Measurements from ENCODE around the gene ACR. TPM values are rescaled to one million over a fixed set of nuclear protein-coding genes. Genes with fewer than 3 reads are reported as not detected.

Gene ACR
- polyA plus RNA-seq, 1 of the 3 experiments (the other 2 are of a cell fraction) = 0.15 TPM

DNA sequence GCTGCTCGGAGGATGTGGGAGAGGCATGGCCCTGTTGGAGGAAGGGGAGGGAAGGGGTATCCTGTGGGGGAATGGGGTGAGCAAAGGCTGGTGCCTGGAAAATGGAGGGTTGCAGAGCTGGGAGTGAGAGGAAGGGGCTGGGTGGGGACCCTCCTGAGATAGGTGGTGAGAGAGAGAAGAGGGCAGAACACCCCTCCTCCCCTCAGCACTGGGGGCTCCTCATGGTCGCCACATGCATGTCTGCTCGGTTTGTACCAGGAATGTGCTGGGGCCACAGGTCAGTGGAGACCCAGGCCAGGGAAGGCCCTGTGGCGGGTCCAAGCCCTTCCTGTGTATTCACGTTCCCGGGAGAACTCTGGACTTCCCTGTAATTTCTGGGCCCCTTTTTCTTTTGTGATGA, 27.8 kb upstream of the ACR start:
- CTCF ChIA-PET = no interaction called here
- DNase-seq = no peak

DNA sequence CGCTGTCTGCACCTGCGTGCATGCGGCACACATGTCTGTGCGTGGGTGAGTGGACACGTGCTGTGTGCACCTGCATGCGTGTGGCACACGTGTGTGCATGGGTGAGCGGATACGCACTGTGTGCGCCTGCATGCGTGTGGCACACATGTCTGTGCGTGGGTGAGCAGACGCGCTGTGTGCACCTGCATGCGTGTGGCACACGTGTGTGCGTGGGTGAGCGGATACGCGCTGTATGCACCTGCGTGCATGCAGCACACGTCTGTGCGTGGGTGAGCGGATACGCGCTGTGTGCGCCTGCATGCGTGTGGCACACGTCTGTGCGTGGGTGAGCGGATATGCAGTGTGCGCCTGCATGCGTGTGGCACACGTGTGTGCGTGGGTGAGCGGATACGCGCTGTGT, 27.1 kb upstream of the ACR start:
- CTCF ChIA-PET = no interaction called here
- POLR2A ChIA-PET = no interaction called here
- Histone ChIP-seq H3K9me3 (no peaks in the 10 kb centered on the region), H3K79me2 (ENCODE audit: insufficient read depth) (no peaks in the 10 kb centered on the region), H3F3A (replicated peaks; ENCODE audit: insufficient read depth) (peaks cover 5% of the 10 kb centered on the region), H3K4me1 (ENCODE audit: control insufficient read depth in 1 of 2, insufficient read depth in 2 of 2, low read depth in 1 of 2, low read length in 1 of 2) (no peaks in the 10 kb centered on the region), H3K9ac (no peak overlapping the region), H3K4me2 (no peak overlapping the region), H3K4me3 (ENCODE audit: low read depth in 2 of 2, low read length in 1 of 2) (no peak overlapping the region), H3K27me3 (ENCODE audit: insufficient read depth) (no peaks in the 10 kb centered on the region), H3K9me2 (no peaks in the 10 kb centered on the region), H3K27ac (ENCODE audit: low read depth in 2 of 2, low read length in 1 of 2) (no peak overlapping the region), H3K36me3 (replicated peaks in 1 of 2; ENCODE audit: control insufficient read depth in 1 of 2, insufficient read depth in 2 of 2, low read length in 1 of 2) (no peaks in the 10 kb centered on the region), H2AFZ (ENCODE audit: low read depth) (no peak overlapping the region), H4K20me1 (ENCODE audit: insufficient read depth) (no peaks in the 10 kb centered on the region)
- WGBS (ENCODE audit: low lambda C conversion rate) = 95% methylated on average over 38 of the region's 38 CpGs
- DNase-seq = no peak
- TF ChIP-seq GABPA (IDR thresholded peaks at IDR 0.05; ENCODE audit: low read depth) (no peak), EZH2phosphoT487 (IDR thresholded peaks at IDR 0.05; ENCODE audit: borderline replicate concordance, low read depth) (no peak), RFX5 (IDR thresholded peaks at IDR 0.05; ENCODE audit: low read length) (no peak), TAF1 (IDR thresholded peaks at IDR 0.05; ENCODE audit: borderline replicate concordance, low read depth, low read length) (no peak), JUND (IDR thresholded peaks at IDR 0.05) (no peak), NRF1 (IDR thresholded peaks at IDR 0.05; ENCODE audit: low read depth, low read length) (no peak), GATA2 (CRISPR knock-in tag; IDR thresholded peaks at IDR 0.05) (no peak), NFIC (IDR thresholded peaks at IDR 0.05; ENCODE audit: borderline replicate concordance) (no peak), ELF1 (IDR thresholded peaks at IDR 0.05) (no peak), SMC3 (IDR thresholded peaks at IDR 0.05; ENCODE audit: low read depth, low read length) (no peak), SIN3A (IDR thresholded peaks at IDR 0.05; ENCODE audit: borderline replicate concordance, low read depth, low read length) (no peak), MXI1 (IDR thresholded peaks at IDR 0.05; ENCODE audit: low read depth, low read length) (no peak), RAD21 (IDR thresholded peaks at IDR 0.05; ENCODE audit: low read length) (no peak), FOXJ3 (CRISPR knock-in tag; IDR thresholded peaks at IDR 0.05) (no peak), EP300 (IDR thresholded peaks at IDR 0.05; ENCODE audit: borderline replicate concordance in 1 of 2, low read depth in 1 of 2, low read length in 1 of 2) (no peak)
- TF ChIP-seq, protein P1, sequence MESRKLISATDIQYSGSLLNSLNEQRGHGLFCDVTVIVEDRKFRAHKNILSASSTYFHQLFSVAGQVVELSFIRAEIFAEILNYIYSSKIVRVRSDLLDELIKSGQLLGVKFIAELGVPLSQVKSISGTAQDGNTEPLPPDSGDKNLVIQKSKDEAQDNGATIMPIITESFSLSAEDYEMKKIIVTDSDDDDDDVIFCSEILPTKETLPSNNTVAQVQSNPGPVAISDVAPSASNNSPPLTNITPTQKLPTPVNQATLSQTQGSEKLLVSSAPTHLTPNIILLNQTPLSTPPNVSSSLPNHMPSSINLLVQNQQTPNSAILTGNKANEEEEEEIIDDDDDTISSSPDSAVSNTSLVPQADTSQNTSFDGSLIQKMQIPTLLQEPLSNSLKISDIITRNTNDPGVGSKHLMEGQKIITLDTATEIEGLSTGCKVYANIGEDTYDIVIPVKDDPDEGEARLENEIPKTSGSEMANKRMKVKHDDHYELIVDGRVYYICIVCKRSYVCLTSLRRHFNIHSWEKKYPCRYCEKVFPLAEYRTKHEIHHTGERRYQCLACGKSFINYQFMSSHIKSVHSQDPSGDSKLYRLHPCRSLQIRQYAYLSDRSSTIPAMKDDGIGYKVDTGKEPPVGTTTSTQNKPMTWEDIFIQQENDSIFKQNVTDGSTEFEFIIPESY (IDR thresholded peaks at IDR 0.05; ENCODE audit: borderline replicate concordance, low read depth) = no peak
- TF ChIP-seq, protein P2, sequence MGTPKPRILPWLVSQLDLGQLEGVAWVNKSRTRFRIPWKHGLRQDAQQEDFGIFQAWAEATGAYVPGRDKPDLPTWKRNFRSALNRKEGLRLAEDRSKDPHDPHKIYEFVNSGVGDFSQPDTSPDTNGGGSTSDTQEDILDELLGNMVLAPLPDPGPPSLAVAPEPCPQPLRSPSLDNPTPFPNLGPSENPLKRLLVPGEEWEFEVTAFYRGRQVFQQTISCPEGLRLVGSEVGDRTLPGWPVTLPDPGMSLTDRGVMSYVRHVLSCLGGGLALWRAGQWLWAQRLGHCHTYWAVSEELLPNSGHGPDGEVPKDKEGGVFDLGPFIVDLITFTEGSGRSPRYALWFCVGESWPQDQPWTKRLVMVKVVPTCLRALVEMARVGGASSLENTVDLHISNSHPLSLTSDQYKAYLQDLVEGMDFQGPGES (IDR thresholded peaks at IDR 0.05; ENCODE audit: low read depth, low read length) = no peak
- TF ChIP-seq, protein P3, sequence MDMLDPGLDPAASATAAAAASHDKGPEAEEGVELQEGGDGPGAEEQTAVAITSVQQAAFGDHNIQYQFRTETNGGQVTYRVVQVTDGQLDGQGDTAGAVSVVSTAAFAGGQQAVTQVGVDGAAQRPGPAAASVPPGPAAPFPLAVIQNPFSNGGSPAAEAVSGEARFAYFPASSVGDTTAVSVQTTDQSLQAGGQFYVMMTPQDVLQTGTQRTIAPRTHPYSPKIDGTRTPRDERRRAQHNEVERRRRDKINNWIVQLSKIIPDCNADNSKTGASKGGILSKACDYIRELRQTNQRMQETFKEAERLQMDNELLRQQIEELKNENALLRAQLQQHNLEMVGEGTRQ (IDR thresholded peaks at IDR 0.05; ENCODE audit: borderline replicate concordance, low read depth, low read length) = no peak
- TF ChIP-seq, protein P4, sequence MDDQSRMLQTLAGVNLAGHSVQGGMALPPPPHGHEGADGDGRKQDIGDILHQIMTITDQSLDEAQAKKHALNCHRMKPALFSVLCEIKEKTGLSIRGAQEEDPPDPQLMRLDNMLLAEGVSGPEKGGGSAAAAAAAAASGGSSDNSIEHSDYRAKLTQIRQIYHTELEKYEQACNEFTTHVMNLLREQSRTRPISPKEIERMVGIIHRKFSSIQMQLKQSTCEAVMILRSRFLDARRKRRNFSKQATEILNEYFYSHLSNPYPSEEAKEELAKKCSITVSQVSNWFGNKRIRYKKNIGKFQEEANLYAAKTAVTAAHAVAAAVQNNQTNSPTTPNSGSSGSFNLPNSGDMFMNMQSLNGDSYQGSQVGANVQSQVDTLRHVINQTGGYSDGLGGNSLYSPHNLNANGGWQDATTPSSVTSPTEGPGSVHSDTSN (IDR thresholded peaks at IDR 0.05) = no peak

More for the DNA sequence above, 27.8 kb upstream of the ACR start:
- no peaks in the 10 kb centered on the region; a peak in 1 of 4 replicates for H3K4me1 ChIP-seq (ENCODE audit: control insufficient read depth in 1 of 2, insufficient read depth in 2 of 2, low read depth in 1 of 2, low read length in 1 of 2)
- H3K27ac ChIP-seq (ENCODE audit: low read depth in 2 of 2, low read length in 1 of 2) = no peak overlapping the region
- POLR2A ChIA-PET = no interaction called here
- no peaks in the 10 kb centered on the region for H3K27me3 ChIP-seq (ENCODE audit: insufficient read depth)
- H3K79me2 ChIP-seq (ENCODE audit: insufficient read depth) = no peaks in the 10 kb centered on the region
- peaks cover 5% of the 10 kb centered on the region for H3F3A ChIP-seq (replicated peaks; ENCODE audit: insufficient read depth)
- H3K9ac ChIP-seq = no peak overlapping the region
- H3K9me3 ChIP-seq = no peaks in the 10 kb centered on the region
- no peak overlapping the region for H2AFZ ChIP-seq (ENCODE audit: low read depth)
- H3K36me3 ChIP-seq (replicated peaks in 1 of 2; ENCODE audit: control insufficient read depth in 1 of 2, insufficient read depth in 2 of 2, low read length in 1 of 2) = no peaks in the 10 kb centered on the region
- H3K9me2 ChIP-seq = no peaks in the 10 kb centered on the region
- H4K20me1 ChIP-seq (ENCODE audit: insufficient read depth) = no peaks in the 10 kb centered on the region
- no peak overlapping the region for H3K4me2 ChIP-seq
- TF ChIP-seq GABPA (IDR thresholded peaks at IDR 0.05; ENCODE audit: low read depth) = no peak
- TF ChIP-seq NRF1 (IDR thresholded peaks at IDR 0.05; ENCODE audit: low read depth, low read length) = no peak
- TF ChIP-seq FOXM1 (IDR thresholded peaks at IDR 0.05; ENCODE audit: low read depth) = no peak
- H3K4me3 ChIP-seq (ENCODE audit: low read depth in 2 of 2, low read length in 1 of 2) = no peak overlapping the region
- 87% methylated on average over 1 of the region's 6 CpGs for WGBS (ENCODE audit: low lambda C conversion rate)
